ENCODE results near the gene IPPK.
A peak's percentile ranks its signal among the peaks of the same experiment; 100 is the strongest.
"Not testable (repeated sequence)": the region's sequence is repeated elsewhere in the genome, so short reads cannot be mapped to it uniquely, and the experiment has no call there.

The IPPK gene

GRCh38 chr9:92611621-92612285 lies 58.2 kb downstream of the IPPK start:
- no peak for DNase-seq

GRCh38 chr9:92610470-92611420 lies 59.2 kb downstream of the IPPK start:
- DNase-seq: no peak

- no peak for DNase-seq
Measured at GRCh38 chr9:92608909-92609445, 61.0 kb downstream of the IPPK start.

- no peak for DNase-seq
Measured at GRCh38 chr9:92608241-92608908, 61.6 kb downstream of the IPPK start.

GRCh38 chr9:92607773-92608172 lies 62.2 kb downstream of the IPPK start:
- no peak for DNase-seq

- DNase-seq: no peak
Measured at GRCh38 chr9:92607088-92607487, 62.8 kb downstream of the IPPK start.

- no peak for DNase-seq
Measured at GRCh38 chr9:92605224-92605623, 64.7 kb downstream of the IPPK start.

- DNase-seq: no peak
Measured at GRCh38 chr9:92603990-92604389, 65.9 kb downstream of the IPPK start.

GRCh38 chr9:92603100-92603499 lies 66.8 kb downstream of the IPPK start:
- no peak for DNase-seq

GRCh38 chr9:92602413-92602812 lies 67.5 kb downstream of the IPPK start:
- no peak for DNase-seq

GRCh38 chr9:92601451-92601850 lies 68.5 kb downstream of the IPPK start:
- no peak for DNase-seq

- DNase-seq: peak; percentile 46
Measured at GRCh38 chr9:92600462-92601261, 69.3 kb downstream of the IPPK start.

GRCh38 chr9:92599938-92600461 lies 69.9 kb downstream of the IPPK start:
- no peak for DNase-seq

GRCh38 chr9:92598382-92598781 lies 71.5 kb downstream of the IPPK start:
- DNase-seq: no peak

- no peak for DNase-seq
Measured at GRCh38 chr9:92595930-92596329, 74.0 kb downstream of the IPPK start.

GRCh38 chr9:92595075-92595474 lies 74.9 kb downstream of the IPPK start:
- not testable (repeated sequence) for DNase-seq

GRCh38 chr9:92592946-92593861 lies 76.7 kb downstream of the IPPK start:
- no peak for DNase-seq

GRCh38 chr9:92592537-92592936 lies 77.4 kb downstream of the IPPK start:
- no peak for DNase-seq

GRCh38 chr9:92590377-92590776 lies 79.6 kb downstream of the IPPK start:
- DNase-seq: no peak

- no peak for DNase-seq
Measured at GRCh38 chr9:92589923-92590322, 80.0 kb downstream of the IPPK start.

- DNase-seq: no peak
Measured at GRCh38 chr9:92576175-92576574, 93.8 kb downstream of the IPPK start.
